HCT116 (cell line): ENCODE data around the gene ADD2. TPM values are rescaled to one million over a fixed set of nuclear protein-coding genes. Genes with fewer than 3 reads are reported as not detected.

ENCODE experiments used
- ATAC-seq: fragments of 200-7000 bp; cut with Tn5 transposase; 2 replicates; pipeline ENCODE4 v1.9.1; 2020; ENCODE audit warnings: mild to moderate bottlenecking, moderate library complexity
- BruUV-seq: library from RNA; stranded (reverse); fragments of 400-500 nt; replicated peaks from 2 replicates; lab custom pipeline; 2021; lab: Mats Ljungman, UMichigan
- CTCF ChIA-PET: fragments of 300-600 bp; sonication (Branson Sonifier 250); formaldehyde crosslinking; loops from one replicate; lab custom pipeline; 2021; ENCODE audit warnings: antibody characterized with exemption; lab: Charles Lee
- POLR2A ChIA-PET: fragments of 300-600, 350-600 bp; sonication (Branson Sonifier 250); formaldehyde crosslinking; loops from one replicate; lab custom pipeline; 2021; ENCODE audit warnings: antibody characterized with exemption; lab: Charles Lee
- RAD21 ChIA-PET, 2 experiments: fragments of 300-600 bp; sonication (Branson Sonifier 250); formaldehyde crosslinking; loops; one replicate each; lab custom pipeline; 2023; ENCODE audit warnings: low total read pairs in 2 of 2; ENCODE audit not compliant: uncharacterized antibody in 2 of 2, unreplicated experiment in 2 of 2, low non-redundant PET in 1 of 2; lab: Charles Lee
- DNase-seq: peaks from one replicate; pipeline ENCODE4 v3.0.0-alpha.2; 2010; ENCODE audit warnings: low read depth, low spot score
- H2AFZ ChIP-seq: fragments of 200-600 bp; shearing (Covaris generic), sonication (generic); 2 replicates; pipeline ENCODE4 v1.6.1; 2017; ENCODE audit warnings: low read depth, mixed run types, mixed read lengths, antibody characterized with exemption, low read length; ENCODE audit not compliant: poor library complexity, severe bottlenecking
- H3K27ac ChIP-seq: 2 replicates; pipeline ENCODE4 v1.5.1; 2012; ENCODE audit warnings: low read depth, low read length
- H3K27me3 ChIP-seq: fragments of 200-600 bp; sonication (generic); 2 replicates; pipeline ENCODE4 v1.6.1; 2016; ENCODE audit warnings: mixed run types, low read length, mixed read lengths; ENCODE audit not compliant: insufficient read depth
- H3K36me3 ChIP-seq, 2 experiments: fragments of 200-500 bp in 1 of 2; fragments of 200-600 bp in 1 of 2; sonication (Bioruptor generic) in 1 of 2; sonication (generic) in 1 of 2; 2 replicates each; pipeline versions ENCODE4 v1.5.1 to v1.6.1; 2014 to 2016; ENCODE audit warnings: low read length in 2 of 2, inconsistent platforms in 1 of 2, mixed read lengths in 1 of 2, mixed run types in 1 of 2; ENCODE audit not compliant: insufficient read depth in 2 of 2, control insufficient read depth in 1 of 2
- H3K4me1 ChIP-seq, 2 experiments: fragments of 200-600 bp in 1 of 2; sonication (generic) in 1 of 2; 2 replicates each; pipeline versions ENCODE4 v1.5.1 to v1.6.1; 2012 to 2017; ENCODE audit warnings: low read length in 2 of 2, inconsistent platforms in 1 of 2, mild to moderate bottlenecking in 1 of 2, mixed read lengths in 1 of 2, mixed run types in 1 of 2, moderate library complexity in 1 of 2; ENCODE audit not compliant: insufficient read depth in 2 of 2, control insufficient read depth in 1 of 2
- H3K4me2 ChIP-seq: fragments of 200-600 bp; sonication (generic); 2 replicates; pipeline ENCODE4 v1.6.1; 2017; ENCODE audit warnings: mixed run types, low read length, mixed read lengths
- H3K4me3 ChIP-seq, 2 experiments: fragments of 200-600 bp in 1 of 2; sonication (generic) in 1 of 2; replicated peaks in 1 of 2; 2 replicates each; pipeline ENCODE4 v1.5.1; 2011 to 2016; ENCODE audit warnings: low read length in 2 of 2, control low read depth in 1 of 2, low read depth in 1 of 2, mild to moderate bottlenecking in 1 of 2, mixed read lengths in 1 of 2, mixed run types in 1 of 2
- H3K79me2 ChIP-seq: fragments of 200-600 bp; sonication (generic); 2 replicates; pipeline ENCODE4 v1.6.1; 2017; ENCODE audit warnings: mild to moderate bottlenecking, mixed run types, low read length, moderate library complexity, mixed read lengths; ENCODE audit not compliant: insufficient read depth
- H3K9ac ChIP-seq: fragments of 200-600 bp; sonication (generic); 2 replicates; pipeline ENCODE4 v1.6.1; 2016; ENCODE audit warnings: low read length, mixed read lengths
- H3K9me2 ChIP-seq: fragments of 200-600 bp; sonication (generic), shearing (Covaris generic); 2 replicates; pipeline ENCODE4 v1.6.1; 2017; ENCODE audit warnings: mixed run types, mild to moderate bottlenecking, moderate library complexity; ENCODE audit not compliant: insufficient read depth
- H3K9me3 ChIP-seq, 2 experiments: fragments of 200-500 bp in 1 of 2; fragments of 200-600 bp in 1 of 2; sonication (Bioruptor generic) in 1 of 2; sonication (generic) in 1 of 2; 2 replicates each; pipeline ENCODE4 v1.6.1; 2014 to 2017; ENCODE audit warnings: low read length in 2 of 2, mixed read lengths in 2 of 2, inconsistent platforms in 1 of 2, low read depth in 1 of 2, mild to moderate bottlenecking in 1 of 2, mixed run types in 1 of 2, moderate library complexity in 1 of 2; ENCODE audit not compliant: control insufficient read depth in 1 of 2, insufficient read depth in 1 of 2
- H4K20me1 ChIP-seq: fragments of 200-600 bp; sonication (generic), shearing (Covaris generic); 2 replicates; pipeline ENCODE4 v1.6.1; 2017; ENCODE audit warnings: mixed run types, mild to moderate bottlenecking, moderate library complexity; ENCODE audit not compliant: insufficient read depth
- ATF3 ChIP-seq: IDR thresholded peaks from 2 replicates; pipeline ENCODE4 v1.6.1; 2012
- CEBPB ChIP-seq: IDR thresholded peaks from 2 replicates; pipeline ENCODE4 v1.6.1; 2012; ENCODE audit warnings: low read depth
- CTCF ChIP-seq, 3 experiments: fragments of 200-600 bp in 1 of 3; sonication (generic) in 1 of 3; IDR thresholded peaks in 2 of 3; conservative IDR thresholded peaks in 1 of 3; 2 replicates each; pipeline ENCODE4 v1.5.1; 2012 to 2017; ENCODE audit warnings: low read depth in 2 of 3, low read length in 2 of 3, antibody characterized with exemption in 1 of 3, borderline replicate concordance in 1 of 3, control low read depth in 1 of 3, mild to moderate bottlenecking in 1 of 3, mixed read lengths in 1 of 3, mixed run types in 1 of 3, moderate library complexity in 1 of 3; ENCODE audit not compliant: insufficient read depth in 1 of 3
- EGR1 ChIP-seq: IDR thresholded peaks from 2 replicates; pipeline ENCODE4 v1.6.1; 2012; ENCODE audit warnings: low read depth
- EZH2 ChIP-seq: fragments of 200-600 bp; sonication (generic); IDR thresholded peaks from 2 replicates; pipeline ENCODE4 v1.6.1; 2017; ENCODE audit warnings: antibody characterized with exemption, mixed run types
- EZH2phosphoT487 ChIP-seq: fragments of 200-600 bp; IDR thresholded peaks from 2 replicates; pipeline ENCODE4 v1.6.1; 2018; ENCODE audit warnings: antibody characterized with exemption, borderline replicate concordance
- FOSL1 ChIP-seq: IDR thresholded peaks from 2 replicates; pipeline ENCODE4 v1.6.1; 2012; ENCODE audit warnings: low read depth
- MAX ChIP-seq: IDR thresholded peaks from 2 replicates; pipeline ENCODE4 v1.6.1; 2012
- POLR2A ChIP-seq: IDR thresholded peaks from 2 replicates; pipeline ENCODE4 v1.7.0; 2011; ENCODE audit warnings: borderline replicate concordance; ENCODE audit not compliant: insufficient read depth, insufficient read length; ENCODE audit errors: extremely low read depth
- POLR2AphosphoS5 ChIP-seq: IDR thresholded peaks from 2 replicates; pipeline ENCODE4 v1.6.1; 2011; ENCODE audit warnings: mild to moderate bottlenecking, low read depth, low read length, moderate library complexity
- SIN3A ChIP-seq: IDR thresholded peaks from 2 replicates; pipeline ENCODE4 v1.6.1; 2012; ENCODE audit warnings: low read depth
- SP1 ChIP-seq: IDR thresholded peaks from 2 replicates; pipeline ENCODE4 v1.6.1; 2012; ENCODE audit warnings: low read depth
- YY1 ChIP-seq: IDR thresholded peaks from 2 replicates; pipeline ENCODE4 v1.6.1; 2011; ENCODE audit warnings: low read length, low read depth, moderate library complexity, mild to moderate bottlenecking; ENCODE audit not compliant: insufficient replicate concordance; ENCODE audit errors: extremely low read depth
- ZFX ChIP-seq: fragments of 450-650 bp; IDR thresholded peaks from 2 replicates; pipeline ENCODE4 v1.6.1; 2017
- intact Hi-C: fragments of 100-400 bp; cut with micrococcal nuclease; formaldehyde crosslinking; loops from 2 replicates; pipeline ENCODE4 v1.10.0; 2022
- total RNA-seq: library from RNA; stranded (reverse); gene quantifications from one replicate; pipeline ENCODE4 v1.2.1, GENCODE V29; 2021; ENCODE audit not compliant: unreplicated experiment
- TF ChIP-seq, protein P1 (sequence below): IDR thresholded peaks from 2 replicates; pipeline ENCODE4 v1.6.1; 2012; ENCODE audit warnings: low read depth

Gene ADD2
- total RNA-seq, 1 experiment from 2014 or later, result 0.15 TPM

DNA sequence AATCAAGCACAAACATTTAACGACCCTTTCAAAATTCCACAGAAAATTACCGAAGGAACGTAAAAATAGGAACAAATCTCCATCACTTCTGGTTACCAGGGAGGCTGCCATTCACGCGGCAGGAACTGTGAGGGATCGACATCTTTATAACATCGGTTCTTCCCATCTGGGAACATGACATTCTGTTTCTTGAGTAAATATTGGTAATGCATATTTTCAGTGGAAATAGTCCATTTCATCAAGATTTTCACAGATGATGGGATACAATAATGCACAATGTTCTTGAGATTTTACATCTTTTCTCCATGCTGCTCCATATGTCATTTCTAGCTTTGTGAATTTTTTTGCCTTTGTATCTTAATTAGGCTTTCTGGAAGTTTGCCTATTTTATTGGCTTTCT lies 10.0 kb downstream of the ADD2 start:
- H3K27me3 ChIP-seq, result peaks cover 4% of the 10 kb centered on the region; the same call in 1 of the 2 replicates
- TF ChIP-seq FOSL1 (no peak), EZH2 (no peak)
- TF ChIP-seq, all 23 proteins: peak for 0
- no peaks in the 10 kb centered on the region for H3K9me3 ChIP-seq
- no peak overlapping the region for H2AFZ ChIP-seq
- no peaks in the 10 kb centered on the region for H3K9me2 ChIP-seq
- ChIA-PET RAD21 (no interaction called here), CTCF (no interaction called here), POLR2A (no interaction called here)
- H3K27ac ChIP-seq, result no peak overlapping the region
- DNase-seq (no peak), ATAC-seq (no peak)
- no peaks in the 10 kb centered on the region for H3K4me1 ChIP-seq
- H3K79me2 ChIP-seq, result no peaks in the 10 kb centered on the region
- no peak overlapping the region for H3K9ac ChIP-seq
- BruUV-seq, result no TSS peak
- H3K4me3 ChIP-seq, result no peak overlapping the region
- H3K4me2 ChIP-seq, result no peak overlapping the region
- no peaks in the 10 kb centered on the region for H4K20me1 ChIP-seq
- intact Hi-C loops, result no loop called here
- H3K36me3 ChIP-seq, result no peaks in the 10 kb centered on the region

- ATAC-seq (no peak), DNase-seq (no peak)
- H2AFZ ChIP-seq, result no peak overlapping the region
- BruUV-seq, result no TSS peak
- no peaks in the 10 kb centered on the region for H3K79me2 ChIP-seq
- H3K4me3 ChIP-seq, result no peak overlapping the region
- CTCF ChIA-PET, result no interaction called here
- no peaks in the 10 kb centered on the region for H3K4me1 ChIP-seq
- POLR2A ChIA-PET, result no interaction called here
- H3K4me2 ChIP-seq, result no peak overlapping the region
- H3K27ac ChIP-seq, result no peak overlapping the region
- no peak overlapping the region for H3K9ac ChIP-seq
- no peaks in the 10 kb centered on the region for H4K20me1 ChIP-seq
- RAD21 ChIA-PET, result no interaction called here
- peaks cover 4% of the 10 kb centered on the region; the same call in 1 of the 2 replicates for H3K27me3 ChIP-seq
- no peak for TF ChIP-seq YY1
- no peak for TF ChIP-seq MAX
- no peak for TF ChIP-seq SP1
- no peak for TF ChIP-seq ATF3
- no peak for TF ChIP-seq CTCF (IDR thresholded peaks at IDR 0.05 in 2 of 3, conservative IDR thresholded peaks at IDR 0.05 in 1 of 3; ENCODE audit: borderline replicate concordance in 1 of 3, insufficient read depth in 1 of 3, low read depth in 2 of 3, low read length in 2 of 3)
- TF ChIP-seq POLR2A, result no peak
- TF ChIP-seq EZH2, result no peak
- TF ChIP-seq SIN3A, result no peak
- TF ChIP-seq EZH2phosphoT487, result no peak
- no peak for TF ChIP-seq EGR1
- no peak for TF ChIP-seq POLR2AphosphoS5
- no peak for TF ChIP-seq CEBPB
- no peak for TF ChIP-seq ZFX
- TF ChIP-seq, protein P1, sequence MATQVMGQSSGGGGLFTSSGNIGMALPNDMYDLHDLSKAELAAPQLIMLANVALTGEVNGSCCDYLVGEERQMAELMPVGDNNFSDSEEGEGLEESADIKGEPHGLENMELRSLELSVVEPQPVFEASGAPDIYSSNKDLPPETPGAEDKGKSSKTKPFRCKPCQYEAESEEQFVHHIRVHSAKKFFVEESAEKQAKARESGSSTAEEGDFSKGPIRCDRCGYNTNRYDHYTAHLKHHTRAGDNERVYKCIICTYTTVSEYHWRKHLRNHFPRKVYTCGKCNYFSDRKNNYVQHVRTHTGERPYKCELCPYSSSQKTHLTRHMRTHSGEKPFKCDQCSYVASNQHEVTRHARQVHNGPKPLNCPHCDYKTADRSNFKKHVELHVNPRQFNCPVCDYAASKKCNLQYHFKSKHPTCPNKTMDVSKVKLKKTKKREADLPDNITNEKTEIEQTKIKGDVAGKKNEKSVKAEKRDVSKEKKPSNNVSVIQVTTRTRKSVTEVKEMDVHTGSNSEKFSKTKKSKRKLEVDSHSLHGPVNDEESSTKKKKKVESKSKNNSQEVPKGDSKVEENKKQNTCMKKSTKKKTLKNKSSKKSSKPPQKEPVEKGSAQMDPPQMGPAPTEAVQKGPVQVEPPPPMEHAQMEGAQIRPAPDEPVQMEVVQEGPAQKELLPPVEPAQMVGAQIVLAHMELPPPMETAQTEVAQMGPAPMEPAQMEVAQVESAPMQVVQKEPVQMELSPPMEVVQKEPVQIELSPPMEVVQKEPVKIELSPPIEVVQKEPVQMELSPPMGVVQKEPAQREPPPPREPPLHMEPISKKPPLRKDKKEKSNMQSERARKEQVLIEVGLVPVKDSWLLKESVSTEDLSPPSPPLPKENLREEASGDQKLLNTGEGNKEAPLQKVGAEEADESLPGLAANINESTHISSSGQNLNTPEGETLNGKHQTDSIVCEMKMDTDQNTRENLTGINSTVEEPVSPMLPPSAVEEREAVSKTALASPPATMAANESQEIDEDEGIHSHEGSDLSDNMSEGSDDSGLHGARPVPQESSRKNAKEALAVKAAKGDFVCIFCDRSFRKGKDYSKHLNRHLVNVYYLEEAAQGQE, result no peak
- no peaks in the 10 kb centered on the region for H3K9me3 ChIP-seq
- H3K9me2 ChIP-seq, result no peaks in the 10 kb centered on the region
- intact Hi-C loops, result no loop called here
- H3K36me3 ChIP-seq, result no peaks in the 10 kb centered on the region
These were observed 10.6 kb downstream of the ADD2 start for GRCh38 chr2:70757360-70757759.
